Stomach (tissue), 4 donors: ENCODE data around the gene SPAM1.

Experiments
- CTCF ChIP-seq, 7 experiments: fragments of 450-650 bp in 4 of 7; fragments of 200-600 bp in 3 of 7; sonication (generic) in 3 of 7; IDR thresholded peaks; one replicate each; pipeline ENCODE4 v1.5.1; 2016 to 2019; ENCODE audit warnings: antibody characterized with exemption in 7 of 7, control low read depth in 2 of 7, mild to moderate bottlenecking in 1 of 7
- EP300 ChIP-seq: sonication (generic); formaldehyde crosslinking; IDR thresholded peaks from one replicate; pipeline ENCODE4 v1.6.1; 2017; ENCODE audit warnings: antibody characterized with exemption
- POLR2A ChIP-seq, 4 donors: fragments of 450-650 bp; IDR thresholded peaks; one replicate each; pipeline ENCODE4 v1.6.1; 2016; ENCODE audit warnings: antibody characterized with exemption in 4 of 4, control low read depth in 2 of 4, mild to moderate bottlenecking in 1 of 4, moderate library complexity in 1 of 4
- POLR2AphosphoS5 ChIP-seq, 3 donors: sonication (generic); formaldehyde crosslinking; IDR thresholded peaks; one replicate each; pipeline ENCODE4 v1.6.1; 2016; ENCODE audit warnings: antibody characterized with exemption in 3 of 3

- no peak for TF ChIP-seq CTCF (IDR thresholded peaks at IDR 0.05)
- TF ChIP-seq POLR2A (IDR thresholded peaks at IDR 0.05) = no peak
- no peak for TF ChIP-seq POLR2AphosphoS5 (IDR thresholded peaks at IDR 0.05)
- TF ChIP-seq EP300 = no peak
Observed at GRCh38 chr7:123974326-123974908, 49.4 kb downstream of the SPAM1 start.
